Retinal pigment epithelial cell (primary cell): ENCODE data around the gene CELF2.

Experiments
- DNase-seq: peaks from one replicate; pipeline ENCODE4 v3.0.0-alpha.2; 2010; ENCODE audit warnings: low read depth
- H3K4me3 ChIP-seq: 2 replicates; pipeline ENCODE4 v1.5.1; 2011; ENCODE audit warnings: mild to moderate bottlenecking, low read length, control low read depth, moderate library complexity
- TF ChIP-seq, protein P1 (sequence below): conservative IDR thresholded peaks from 2 replicates; pipeline ENCODE4 v1.5.1; 2011; ENCODE audit warnings: low read depth, low read length, control low read depth, inconsistent platforms

CELF2 gene

DNA sequence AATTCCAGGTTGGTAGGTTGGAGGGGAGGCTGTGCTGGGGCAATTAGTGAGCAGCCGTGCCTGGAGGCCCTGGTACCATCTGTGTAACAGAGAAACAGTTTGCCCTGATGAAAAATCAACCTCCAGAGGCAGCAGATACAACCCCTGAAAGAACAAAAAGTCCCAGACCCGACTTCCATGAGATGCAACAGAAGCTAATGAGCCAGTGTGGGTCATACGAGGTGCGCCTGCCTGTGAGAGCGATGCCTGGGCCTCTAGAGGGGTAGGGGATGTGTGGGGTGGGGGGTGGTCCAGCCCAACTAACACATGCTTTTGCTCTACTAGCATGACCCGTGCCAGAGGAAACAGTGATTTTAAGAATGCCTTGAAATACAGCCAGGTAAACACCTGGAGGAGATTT, 39.3 kb downstream of the CELF2 start:
- TF ChIP-seq, protein P1, sequence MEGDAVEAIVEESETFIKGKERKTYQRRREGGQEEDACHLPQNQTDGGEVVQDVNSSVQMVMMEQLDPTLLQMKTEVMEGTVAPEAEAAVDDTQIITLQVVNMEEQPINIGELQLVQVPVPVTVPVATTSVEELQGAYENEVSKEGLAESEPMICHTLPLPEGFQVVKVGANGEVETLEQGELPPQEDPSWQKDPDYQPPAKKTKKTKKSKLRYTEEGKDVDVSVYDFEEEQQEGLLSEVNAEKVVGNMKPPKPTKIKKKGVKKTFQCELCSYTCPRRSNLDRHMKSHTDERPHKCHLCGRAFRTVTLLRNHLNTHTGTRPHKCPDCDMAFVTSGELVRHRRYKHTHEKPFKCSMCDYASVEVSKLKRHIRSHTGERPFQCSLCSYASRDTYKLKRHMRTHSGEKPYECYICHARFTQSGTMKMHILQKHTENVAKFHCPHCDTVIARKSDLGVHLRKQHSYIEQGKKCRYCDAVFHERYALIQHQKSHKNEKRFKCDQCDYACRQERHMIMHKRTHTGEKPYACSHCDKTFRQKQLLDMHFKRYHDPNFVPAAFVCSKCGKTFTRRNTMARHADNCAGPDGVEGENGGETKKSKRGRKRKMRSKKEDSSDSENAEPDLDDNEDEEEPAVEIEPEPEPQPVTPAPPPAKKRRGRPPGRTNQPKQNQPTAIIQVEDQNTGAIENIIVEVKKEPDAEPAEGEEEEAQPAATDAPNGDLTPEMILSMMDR: no peak
- H3K4me3 ChIP-seq: no peak overlapping the region
- DNase-seq: no peak

DNA sequence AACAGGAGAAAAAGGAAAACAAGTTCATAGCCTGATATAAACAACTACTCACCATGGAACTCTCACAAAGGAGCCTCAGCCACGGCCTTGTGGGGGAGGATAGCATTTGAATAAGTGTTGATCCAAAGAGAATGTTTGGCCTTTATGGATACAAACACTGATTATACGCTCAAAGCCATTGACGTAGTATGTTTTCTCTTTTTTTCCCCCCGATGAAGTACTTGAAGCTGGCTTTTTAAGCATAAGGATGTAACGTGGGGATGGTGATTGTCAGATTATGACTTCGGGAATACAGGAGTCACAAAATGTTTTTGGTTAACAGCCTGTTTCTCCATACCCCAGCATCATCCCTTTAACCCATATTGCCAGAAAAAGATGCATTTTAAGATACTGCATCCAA, 39.8 kb downstream of the CELF2 start:
- no peak overlapping the region for H3K4me3 ChIP-seq
- no peak for DNase-seq
- TF ChIP-seq, protein P1: no peak

DNA sequence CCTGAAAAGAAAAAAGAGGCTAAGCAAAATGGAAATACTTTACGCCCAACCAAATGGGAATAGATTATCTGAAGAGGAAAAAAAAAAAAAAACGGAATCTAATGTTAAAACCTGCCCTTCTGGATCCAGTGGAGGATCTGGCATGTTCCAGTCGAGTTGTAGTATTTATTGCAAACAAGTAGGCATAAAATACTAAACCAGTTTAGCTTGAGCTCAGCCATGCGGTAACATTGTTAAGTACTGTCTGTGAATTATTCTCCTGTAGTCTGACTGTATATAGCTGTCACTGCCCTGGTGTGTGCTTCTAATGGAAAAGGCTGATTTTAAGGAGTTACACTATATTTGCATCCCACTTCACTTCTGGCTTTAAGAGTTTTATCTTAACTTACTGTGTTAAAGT, 40.3 kb downstream of the CELF2 start:
- no peak overlapping the region for H3K4me3 ChIP-seq
- TF ChIP-seq, protein P1: no peak
- no peak for DNase-seq

DNA sequence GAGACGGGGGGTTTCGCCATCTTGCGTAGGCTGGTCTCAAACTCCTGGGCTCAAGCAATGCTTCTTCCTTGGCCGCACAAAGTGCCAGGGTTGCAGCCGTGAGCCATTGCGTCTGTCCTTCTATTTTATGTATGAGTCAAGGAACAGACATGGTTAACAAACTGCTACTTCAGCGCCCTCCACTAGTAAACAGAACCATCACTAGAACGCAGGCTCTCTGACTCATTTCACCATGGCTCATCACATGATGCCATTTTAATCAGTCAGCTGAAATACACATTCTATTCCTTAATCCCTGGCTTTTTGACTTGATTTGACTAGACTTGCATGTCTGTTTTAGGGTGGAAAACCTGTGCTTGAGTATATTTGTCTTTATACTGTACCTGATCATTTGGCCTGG, 41.3 kb downstream of the CELF2 start:
- TF ChIP-seq, protein P1: peak; percentile 6
- DNase-seq: peak; percentile 96
- H3K4me3 ChIP-seq: no peak overlapping the region

DNA sequence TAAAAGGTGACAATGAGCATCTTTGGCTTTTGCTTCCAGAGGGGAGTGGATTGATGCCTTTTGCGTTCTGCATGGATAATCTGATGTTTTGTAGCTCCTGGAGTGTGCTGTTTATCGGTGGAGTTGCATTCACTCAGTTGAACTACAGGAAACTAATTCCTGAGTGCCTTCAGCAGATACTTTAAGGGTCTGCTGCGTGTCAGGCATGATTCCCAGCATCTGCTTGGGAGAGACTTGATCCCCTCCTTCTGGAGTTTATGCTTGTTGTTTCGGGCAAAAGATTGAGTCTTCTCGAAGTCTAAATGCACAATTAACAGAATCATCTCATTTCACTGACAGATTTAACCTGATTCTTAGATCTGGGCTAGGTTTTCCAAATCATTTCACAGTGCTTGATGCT, 46.2 kb downstream of the CELF2 start:
- DNase-seq: no peak
- no peak overlapping the region for H3K4me3 ChIP-seq
- TF ChIP-seq, protein P1: no peak

DNA sequence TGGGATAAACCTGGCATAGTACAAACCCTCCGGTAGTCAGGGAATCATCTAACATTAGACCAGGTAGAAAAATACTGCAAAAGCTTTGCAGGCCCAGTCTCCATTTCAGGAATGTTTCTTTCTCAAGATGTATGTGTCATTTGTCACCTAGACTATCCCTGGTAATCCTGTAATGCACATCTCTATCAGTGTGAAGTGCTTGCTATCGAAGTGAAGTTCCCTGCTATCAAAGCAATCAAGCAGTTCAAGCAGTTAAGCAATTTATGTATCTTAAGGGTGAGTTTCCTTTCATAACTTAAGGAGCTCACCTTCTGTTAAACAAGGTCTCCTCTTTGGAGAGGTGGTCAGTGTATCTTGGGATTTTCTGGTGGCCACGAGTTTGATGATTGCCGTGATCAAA, 47.2 kb downstream of the CELF2 start:
- no peak overlapping the region for H3K4me3 ChIP-seq
- TF ChIP-seq, protein P1: no peak
- DNase-seq: no peak

DNA sequence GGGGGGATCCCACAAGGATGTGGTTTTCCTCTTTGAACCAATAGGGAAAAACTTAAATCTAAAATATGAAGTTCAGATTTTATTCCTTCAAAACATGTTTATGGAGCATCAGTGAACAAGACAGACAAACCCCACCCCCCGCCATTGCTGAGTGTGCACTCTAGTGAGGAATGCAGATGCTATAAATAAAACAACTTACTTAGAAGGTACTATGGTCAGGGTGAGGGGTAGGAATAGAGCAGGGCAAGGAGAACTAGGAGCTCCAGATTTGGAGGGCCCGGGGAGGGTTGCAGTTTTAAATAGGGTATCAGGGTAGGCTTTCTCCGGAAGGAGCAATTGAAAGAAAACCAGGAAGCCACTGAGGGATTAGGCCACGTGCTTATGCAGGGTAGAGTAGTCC, 47.9 kb downstream of the CELF2 start:
- DNase-seq: no peak
- H3K4me3 ChIP-seq: no peak overlapping the region
- TF ChIP-seq, protein P1: no peak
